ENCODE measurements around the gene METTL9.

- TF ChIP-seq CTCF (IDR thresholded peaks at IDR 0.05) (no peak), POLR2A (IDR thresholded peaks at IDR 0.05) (no peak), EP300 (IDR thresholded peaks at IDR 0.05) (no peak)
Measured at GRCh38 chr16:21619765-21620425, 20.5 kb downstream of the METTL9 start.

Measured in ovary (tissue), 3 donors.